Liver (tissue), 9 donors: ENCODE measurements around the gene GABARAP. TPM values are rescaled to one million over a fixed set of nuclear protein-coding genes. Genes with fewer than 3 reads are reported as not detected.

Experiments
- DNase-seq: peaks from one replicate; pipeline ENCODE4 v3.0.0-alpha.2; 2017; ENCODE audit warnings: low spot score
- H3K27ac ChIP-seq, 2 donors: one replicate each; pipeline ENCODE4 v1.7.0; 2013; ENCODE audit warnings: inconsistent platforms in 2 of 2, low read length in 2 of 2, control low read depth in 1 of 2, low read depth in 1 of 2, mild to moderate bottlenecking in 1 of 2
- H3K27me3 ChIP-seq, 4 donors: one replicate each; pipeline versions ENCODE4 v1.6.1 to v1.7.0; 2013; ENCODE audit warnings: low read length in 3 of 4, inconsistent platforms in 1 of 4, mild to moderate bottlenecking in 1 of 4, moderate library complexity in 1 of 4; ENCODE audit not compliant: control insufficient read depth in 4 of 4, insufficient read depth in 4 of 4
- H3K36me3 ChIP-seq, 4 donors: one replicate each; pipeline versions ENCODE4 v1.6.1 to v1.7.0; 2013; ENCODE audit warnings: low read length in 3 of 4, mild to moderate bottlenecking in 3 of 4, low read depth in 1 of 4, moderate library complexity in 1 of 4; ENCODE audit not compliant: control insufficient read depth in 4 of 4, insufficient read depth in 3 of 4
- H3K4me1 ChIP-seq, 4 donors: one replicate each; pipeline versions ENCODE4 v1.6.1 to v1.7.0; 2013; ENCODE audit warnings: low read length in 3 of 4, mild to moderate bottlenecking in 3 of 4, moderate library complexity in 1 of 4; ENCODE audit not compliant: control insufficient read depth in 4 of 4, insufficient read depth in 4 of 4
- H3K4me3 ChIP-seq, 3 donors: one replicate each; pipeline versions ENCODE4 v1.6.1 to v1.7.0; 2013; ENCODE audit warnings: low read length in 3 of 3, control low read depth in 1 of 3, low read depth in 1 of 3, mild to moderate bottlenecking in 1 of 3
- H3K9ac ChIP-seq, 2 donors: one replicate each; pipeline ENCODE4 v1.7.0; 2013; ENCODE audit warnings: low read length in 2 of 2, mild to moderate bottlenecking in 2 of 2, moderate library complexity in 2 of 2, control low read depth in 1 of 2, low read depth in 1 of 2
- H3K9me3 ChIP-seq, 4 donors: one replicate each; pipeline versions ENCODE4 v1.6.1 to v1.7.0; 2013; ENCODE audit warnings: low read length in 3 of 4; ENCODE audit not compliant: control insufficient read depth in 4 of 4
- FOXA1 ChIP-seq: IDR thresholded peaks from 2 replicates; pipeline ENCODE4 v1.6.1; 2016; ENCODE audit warnings: antibody characterized with exemption
- FOXA2 ChIP-seq: IDR thresholded peaks from 2 replicates; pipeline ENCODE4 v1.6.1; 2016; ENCODE audit warnings: antibody characterized with exemption
- HNF4A ChIP-seq, 2 donors: conservative IDR thresholded peaks; 2 replicates each; pipeline ENCODE4 v1.6.1; 2016; ENCODE audit warnings: antibody characterized with exemption in 2 of 2, mild to moderate bottlenecking in 2 of 2
- RAD21 ChIP-seq, 2 donors: IDR thresholded peaks; 2 replicates each; pipeline ENCODE4 v1.6.1; 2016; ENCODE audit warnings: antibody characterized with exemption in 2 of 2, mild to moderate bottlenecking in 2 of 2
- YY1 ChIP-seq: IDR thresholded peaks from 2 replicates; pipeline ENCODE4 v1.6.1; 2016; ENCODE audit warnings: antibody characterized with exemption, mild to moderate bottlenecking
- WGBS: extraction: QIAGEN DNeasy Blood & Tissue Kit; methylation state at CpG from one replicate; pipeline ENCODE4 v1.1.7; 2013; 5-methylcytosine and 5-hydroxymethylcytosine counted together
- polyA plus RNA-seq, 2 donors: library from polyadenylated mRNA; stranded (reverse) in 1 of 2; unstranded in 1 of 2; fragments of 200-250 nt in 1 of 2; fragments of >200 nt in 1 of 2; fragmentation: Nextera tagmentation in 1 of 2; extraction: Ambion mirVana in 1 of 2; gene quantifications; one replicate each; pipeline versions ENCODE4 v1.2.1 to v1.2.3, GENCODE V29; 2013 to 2015
- total RNA-seq, 2 donors: library from RNA; depleted of rRNA; stranded (reverse); fragments of >200 nt; gene quantifications; one replicate each; pipeline ENCODE4 v1.2.3, GENCODE V29; 2014
- TF ChIP-seq, protein P1 (sequence below): fragments of 150-350 bp; IDR thresholded peaks from 2 replicates; pipeline ENCODE4 v1.5.1; 2017; ENCODE audit warnings: improper control_type of control experiment, low read depth, low read length; ENCODE audit not compliant: missing input control
- TF ChIP-seq, protein P2 (sequence below): IDR thresholded peaks from 2 replicates; pipeline ENCODE4 v1.6.1; 2016; ENCODE audit warnings: antibody characterized with exemption
- TF ChIP-seq, protein P3 (sequence below): IDR thresholded peaks from 2 replicates; pipeline ENCODE4 v1.6.1; 2016; ENCODE audit warnings: antibody characterized with exemption, mild to moderate bottlenecking
- donor health status: healthy.
- donor health status: healthy.
- donor health status: healthy.
- donor health status: healthy.
- donor health status: healthy.

The GABARAP gene
- total and polyA plus RNA-seq, 4 donors = 74.4 to 489 (median 205) TPM

DNA sequence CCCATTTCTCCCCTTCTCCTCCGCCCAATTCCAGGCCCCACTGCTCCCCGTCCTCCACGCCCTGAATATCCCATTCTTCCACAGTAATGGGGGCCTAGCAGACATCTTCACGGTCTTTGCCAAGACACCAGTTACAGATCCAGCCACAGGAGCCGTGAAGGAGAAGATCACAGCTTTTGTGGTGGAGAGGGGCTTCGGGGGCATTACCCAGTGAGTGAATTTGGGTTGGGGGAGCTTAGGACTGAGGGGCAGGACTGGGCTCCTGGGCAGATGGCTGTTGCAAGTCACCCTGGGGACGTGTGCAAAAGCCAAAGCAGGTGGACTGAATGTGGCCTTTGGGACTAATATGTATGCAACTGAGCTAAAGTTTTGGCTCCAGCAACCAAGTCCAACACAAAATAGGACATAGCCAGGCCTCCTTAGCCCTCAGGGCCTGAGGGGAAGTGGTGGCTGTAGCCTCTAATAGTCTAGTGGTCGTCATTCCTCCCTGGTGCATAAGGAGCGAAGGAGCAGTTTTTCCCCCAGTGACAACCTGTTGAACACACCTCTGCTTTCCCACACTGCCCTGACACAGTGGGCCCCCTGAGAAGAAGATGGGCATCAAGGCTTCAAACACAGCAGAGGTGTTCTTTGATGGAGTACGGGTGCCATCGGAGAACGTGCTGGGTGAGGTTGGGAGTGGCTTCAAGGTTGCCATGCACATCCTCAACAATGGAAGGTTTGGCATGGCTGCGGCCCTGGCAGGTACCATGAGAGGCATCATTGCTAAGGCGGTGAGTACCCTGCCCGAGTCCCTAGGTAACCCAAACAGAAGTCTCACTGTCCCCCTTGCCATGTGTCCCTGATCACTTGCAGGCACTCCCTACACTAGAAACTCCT lies 19.9 kb downstream of the GABARAP start:
- Histone ChIP-seq H3K27me3 (no peaks in the 10 kb centered on the region), H3K27ac (no peak overlapping the region), H3K4me3 (no peak overlapping the region), H3K9me3 (no peaks in the 10 kb centered on the region), H3K36me3 (peaks cover 13 to 62% (median 36%) of the 10 kb centered on the region in 4 donors), H3K9ac (no peak overlapping the region), H3K4me1 (peaks cover 12 to 49% (median 40%) of the 10 kb centered on the region in 4 donors)
- TF ChIP-seq YY1 (no peak), FOXA1 (no peak), FOXA2 (no peak), RAD21 (IDR thresholded peaks at IDR 0.05) (no peak)
- TF ChIP-seq, protein P1, sequence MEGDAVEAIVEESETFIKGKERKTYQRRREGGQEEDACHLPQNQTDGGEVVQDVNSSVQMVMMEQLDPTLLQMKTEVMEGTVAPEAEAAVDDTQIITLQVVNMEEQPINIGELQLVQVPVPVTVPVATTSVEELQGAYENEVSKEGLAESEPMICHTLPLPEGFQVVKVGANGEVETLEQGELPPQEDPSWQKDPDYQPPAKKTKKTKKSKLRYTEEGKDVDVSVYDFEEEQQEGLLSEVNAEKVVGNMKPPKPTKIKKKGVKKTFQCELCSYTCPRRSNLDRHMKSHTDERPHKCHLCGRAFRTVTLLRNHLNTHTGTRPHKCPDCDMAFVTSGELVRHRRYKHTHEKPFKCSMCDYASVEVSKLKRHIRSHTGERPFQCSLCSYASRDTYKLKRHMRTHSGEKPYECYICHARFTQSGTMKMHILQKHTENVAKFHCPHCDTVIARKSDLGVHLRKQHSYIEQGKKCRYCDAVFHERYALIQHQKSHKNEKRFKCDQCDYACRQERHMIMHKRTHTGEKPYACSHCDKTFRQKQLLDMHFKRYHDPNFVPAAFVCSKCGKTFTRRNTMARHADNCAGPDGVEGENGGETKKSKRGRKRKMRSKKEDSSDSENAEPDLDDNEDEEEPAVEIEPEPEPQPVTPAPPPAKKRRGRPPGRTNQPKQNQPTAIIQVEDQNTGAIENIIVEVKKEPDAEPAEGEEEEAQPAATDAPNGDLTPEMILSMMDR = no peak
- TF ChIP-seq, protein P2, sequence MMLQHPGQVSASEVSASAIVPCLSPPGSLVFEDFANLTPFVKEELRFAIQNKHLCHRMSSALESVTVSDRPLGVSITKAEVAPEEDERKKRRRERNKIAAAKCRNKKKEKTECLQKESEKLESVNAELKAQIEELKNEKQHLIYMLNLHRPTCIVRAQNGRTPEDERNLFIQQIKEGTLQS = no peak
- DNase-seq = no peak
- WGBS = 85% methylated on average over 15 of the region's 15 CpGs

DNA sequence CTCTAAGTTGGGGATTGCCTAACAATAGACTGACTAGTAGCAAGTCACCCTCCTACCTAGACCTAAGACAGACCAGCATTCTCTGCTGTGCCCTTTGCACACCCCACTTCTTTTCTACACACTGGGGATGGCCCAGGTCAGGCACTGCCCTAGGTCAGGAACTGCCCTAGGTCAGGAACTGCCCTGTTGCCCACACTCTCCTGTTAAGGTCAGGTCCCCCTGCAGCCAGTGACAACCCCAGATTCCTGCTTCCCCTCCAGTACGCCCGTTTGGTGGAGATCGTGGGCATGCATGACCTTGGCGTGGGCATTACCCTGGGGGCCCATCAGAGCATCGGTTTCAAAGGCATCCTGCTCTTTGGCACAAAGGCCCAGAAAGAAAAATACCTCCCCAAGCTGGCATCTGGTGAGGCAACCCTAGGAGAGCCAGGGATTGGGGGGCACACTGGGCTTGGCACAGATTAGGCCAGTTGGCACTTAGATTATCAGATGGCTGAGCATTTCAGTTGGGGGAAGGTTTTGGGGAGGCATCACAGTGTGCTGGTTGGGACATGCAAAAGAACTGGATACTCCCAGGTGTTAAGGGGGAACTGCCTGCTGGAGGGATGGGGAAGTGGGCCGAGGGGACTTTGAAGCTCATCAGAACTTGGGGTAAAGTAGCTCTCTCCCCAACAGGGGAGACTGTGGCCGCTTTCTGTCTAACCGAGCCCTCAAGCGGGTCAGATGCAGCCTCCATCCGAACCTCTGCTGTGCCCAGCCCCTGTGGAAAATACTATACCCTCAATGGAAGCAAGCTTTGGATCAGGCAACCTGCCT lies 20.8 kb downstream of the GABARAP start:
- Histone ChIP-seq H3K4me1 (peaks cover 12 to 52% (median 40%) of the 10 kb centered on the region in 4 donors), H3K4me3 (peak overlapping the region; percentile 79 to 82 (median 82)), H3K9ac (peak overlapping the region in 1 of 2 donors; percentile 79), H3K27me3 (no peaks in the 10 kb centered on the region), H3K9me3 (no peaks in the 10 kb centered on the region), H3K36me3 (peaks cover 12 to 53% (median 32%) of the 10 kb centered on the region in 4 donors), H3K27ac (peak overlapping the region in 1 of 2 donors; percentile 99)
- DNase-seq = no peak
- TF ChIP-seq, protein P3, sequence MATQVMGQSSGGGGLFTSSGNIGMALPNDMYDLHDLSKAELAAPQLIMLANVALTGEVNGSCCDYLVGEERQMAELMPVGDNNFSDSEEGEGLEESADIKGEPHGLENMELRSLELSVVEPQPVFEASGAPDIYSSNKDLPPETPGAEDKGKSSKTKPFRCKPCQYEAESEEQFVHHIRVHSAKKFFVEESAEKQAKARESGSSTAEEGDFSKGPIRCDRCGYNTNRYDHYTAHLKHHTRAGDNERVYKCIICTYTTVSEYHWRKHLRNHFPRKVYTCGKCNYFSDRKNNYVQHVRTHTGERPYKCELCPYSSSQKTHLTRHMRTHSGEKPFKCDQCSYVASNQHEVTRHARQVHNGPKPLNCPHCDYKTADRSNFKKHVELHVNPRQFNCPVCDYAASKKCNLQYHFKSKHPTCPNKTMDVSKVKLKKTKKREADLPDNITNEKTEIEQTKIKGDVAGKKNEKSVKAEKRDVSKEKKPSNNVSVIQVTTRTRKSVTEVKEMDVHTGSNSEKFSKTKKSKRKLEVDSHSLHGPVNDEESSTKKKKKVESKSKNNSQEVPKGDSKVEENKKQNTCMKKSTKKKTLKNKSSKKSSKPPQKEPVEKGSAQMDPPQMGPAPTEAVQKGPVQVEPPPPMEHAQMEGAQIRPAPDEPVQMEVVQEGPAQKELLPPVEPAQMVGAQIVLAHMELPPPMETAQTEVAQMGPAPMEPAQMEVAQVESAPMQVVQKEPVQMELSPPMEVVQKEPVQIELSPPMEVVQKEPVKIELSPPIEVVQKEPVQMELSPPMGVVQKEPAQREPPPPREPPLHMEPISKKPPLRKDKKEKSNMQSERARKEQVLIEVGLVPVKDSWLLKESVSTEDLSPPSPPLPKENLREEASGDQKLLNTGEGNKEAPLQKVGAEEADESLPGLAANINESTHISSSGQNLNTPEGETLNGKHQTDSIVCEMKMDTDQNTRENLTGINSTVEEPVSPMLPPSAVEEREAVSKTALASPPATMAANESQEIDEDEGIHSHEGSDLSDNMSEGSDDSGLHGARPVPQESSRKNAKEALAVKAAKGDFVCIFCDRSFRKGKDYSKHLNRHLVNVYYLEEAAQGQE = no peak
- TF ChIP-seq HNF4A (conservative IDR thresholded peaks at IDR 0.05) = peak in 1 of 2 donors; percentile 54
- 69% methylated on average over 10 of the region's 10 CpGs for WGBS
